ENCODE results near the gene MYDGF.

MYDGF gene

GRCh38 chr19:4638317-4638716, 31.8 kb downstream of the MYDGF start:
- Histone ChIP-seq H2BK120ac (ENCODE audit: low read depth, low read length) (no peak overlapping the region), H4K8ac (ENCODE audit: low read length) (peak overlapping the region; percentile 66), H2AFZ (ENCODE audit: low read depth, low read length) (no peak overlapping the region), H2BK15ac (ENCODE audit: low read depth, poor library complexity, severe bottlenecking) (peak overlapping the region; percentile 15), H3K36me3 (ENCODE audit: control insufficient read depth in 1 of 2, insufficient read depth in 2 of 2, low read depth in 1 of 2, low read length in 2 of 2) (peaks cover 0 to 12% of the 10 kb centered on the region in 2 experiments), H2BK12ac (ENCODE audit: low read length in 2 of 2) (peak overlapping the region in 1 of 2 experiments; percentile 3), H2BK5ac (ENCODE audit: low read depth, low read length, poor library complexity, severe bottlenecking) (no peak overlapping the region), H4K91ac (ENCODE audit: low read length) (peak overlapping the region; percentile 35), H3K18ac (ENCODE audit: low read depth in 1 of 2, low read length in 2 of 2) (no peak overlapping the region), H3K23ac (ENCODE audit: low read length in 2 of 2) (no peak overlapping the region), H3K4me2 (ENCODE audit: low read length, poor library complexity, severe bottlenecking) (no peak overlapping the region), H3K79me1 (replicated peaks; ENCODE audit: low read length, poor library complexity, severe bottlenecking) (peaks cover 35% of the 10 kb centered on the region), H3K4me1 (ENCODE audit: control insufficient read depth, insufficient read depth, low read depth, low read length) (peaks cover 44% of the 10 kb centered on the region), H3K4ac (ENCODE audit: low read depth in 1 of 2, low read length in 2 of 2) (peak overlapping the region in 1 of 2 experiments; percentile 61), H3K27me3 (ENCODE audit: control insufficient read depth in 1 of 2, insufficient read depth in 1 of 2, low read length in 2 of 2) (peaks cover 0 to 4% of the 10 kb centered on the region in 2 experiments), H3K4me3 (ENCODE audit: insufficient read depth in 1 of 2, low read depth in 1 of 2, low read length in 2 of 2) (no peak overlapping the region), H3K9me3 (ENCODE audit: control insufficient read depth, low read length) (no peaks in the 10 kb centered on the region), H3K14ac (ENCODE audit: low read length in 2 of 2) (no peak overlapping the region), H3K9ac (ENCODE audit: low read length) (peak overlapping the region; percentile 76), H2AK5ac (ENCODE audit: low read length, severe bottlenecking) (peak overlapping the region; percentile 75), H3K27ac (ENCODE audit: low read length, poor library complexity, severe bottlenecking) (no peak overlapping the region)
- DNase-seq, result no peak
- WGBS, result 84% methylated on average over 11 of the region's 11 CpGs

- peak overlapping the region in 1 of 2 experiments; percentile 76 for H3K4me3 ChIP-seq (ENCODE audit: insufficient read depth in 1 of 2, low read depth in 1 of 2, low read length in 2 of 2)
- peaks cover 0 to 10% of the 10 kb centered on the region in 2 experiments for H3K36me3 ChIP-seq (ENCODE audit: control insufficient read depth in 1 of 2, insufficient read depth in 2 of 2, low read depth in 1 of 2, low read length in 2 of 2)
- peak overlapping the region; percentile 85 for H4K8ac ChIP-seq (ENCODE audit: low read length)
- peaks cover 25% of the 10 kb centered on the region for H3K79me1 ChIP-seq (replicated peaks; ENCODE audit: low read length, poor library complexity, severe bottlenecking)
- H3K23ac ChIP-seq (ENCODE audit: low read length in 2 of 2), result no peak overlapping the region
- peak overlapping the region; percentile 53 for H2AK5ac ChIP-seq (ENCODE audit: low read length, severe bottlenecking)
- peak overlapping the region; percentile 63 to 90 for H2BK12ac ChIP-seq (ENCODE audit: low read length in 2 of 2)
- H2BK120ac ChIP-seq (ENCODE audit: low read depth, low read length), result no peak overlapping the region
- H2BK5ac ChIP-seq (ENCODE audit: low read depth, low read length, poor library complexity, severe bottlenecking), result no peak overlapping the region
- peaks cover 0 to 4% of the 10 kb centered on the region in 2 experiments for H3K27me3 ChIP-seq (ENCODE audit: control insufficient read depth in 1 of 2, insufficient read depth in 1 of 2, low read length in 2 of 2)
- H3K9me3 ChIP-seq (ENCODE audit: control insufficient read depth, low read length), result no peaks in the 10 kb centered on the region
- H2BK15ac ChIP-seq (ENCODE audit: low read depth, poor library complexity, severe bottlenecking), result peak overlapping the region; percentile 66
- H3K27ac ChIP-seq (ENCODE audit: low read length, poor library complexity, severe bottlenecking), result no peak overlapping the region
- peak overlapping the region in 1 of 2 experiments; percentile 81 for H3K4ac ChIP-seq (ENCODE audit: low read depth in 1 of 2, low read length in 2 of 2)
- peak overlapping the region; percentile 7 to 79 for H3K18ac ChIP-seq (ENCODE audit: low read depth in 1 of 2, low read length in 2 of 2)
- no peak overlapping the region for H2AFZ ChIP-seq (ENCODE audit: low read depth, low read length)
- H3K14ac ChIP-seq (ENCODE audit: low read length in 2 of 2), result no peak overlapping the region
- peak overlapping the region; percentile 82 for H4K91ac ChIP-seq (ENCODE audit: low read length)
- no peak for DNase-seq
- H3K4me2 ChIP-seq (ENCODE audit: low read length, poor library complexity, severe bottlenecking), result no peak overlapping the region
- peak overlapping the region; percentile 82 for H3K9ac ChIP-seq (ENCODE audit: low read length)
- 64% methylated on average over 8 of the region's 8 CpGs for WGBS
- peaks cover 39% of the 10 kb centered on the region for H3K4me1 ChIP-seq (ENCODE audit: control insufficient read depth, insufficient read depth, low read depth, low read length)
Measured at GRCh38 chr19:4636761-4637160, 33.4 kb downstream of the MYDGF start.

GRCh38 chr19:4636151-4636717, 33.9 kb downstream of the MYDGF start:
- Histone ChIP-seq H2AK5ac (ENCODE audit: low read length, severe bottlenecking) (no peak overlapping the region), H3K9ac (ENCODE audit: low read length) (peak overlapping the region; percentile 82), H2BK5ac (ENCODE audit: low read depth, low read length, poor library complexity, severe bottlenecking) (peak overlapping the region; percentile 77), H3K79me1 (replicated peaks; ENCODE audit: low read length, poor library complexity, severe bottlenecking) (peaks cover 20% of the 10 kb centered on the region), H3K27me3 (ENCODE audit: control insufficient read depth in 1 of 2, insufficient read depth in 1 of 2, low read length in 2 of 2) (peaks cover 0 to 4% of the 10 kb centered on the region in 2 experiments), H3K36me3 (ENCODE audit: control insufficient read depth in 1 of 2, insufficient read depth in 2 of 2, low read depth in 1 of 2, low read length in 2 of 2) (peaks cover 0 to 8% of the 10 kb centered on the region in 2 experiments), H3K4ac (ENCODE audit: low read depth in 1 of 2, low read length in 2 of 2) (peak overlapping the region; percentile 46 to 93), H2AFZ (ENCODE audit: low read depth, low read length) (peak overlapping the region; percentile 97), H3K4me2 (ENCODE audit: low read length, poor library complexity, severe bottlenecking) (peak overlapping the region; percentile 84), H4K91ac (ENCODE audit: low read length) (peak overlapping the region; percentile 82), H2BK15ac (ENCODE audit: low read depth, poor library complexity, severe bottlenecking) (peak overlapping the region; percentile 66), H3K23ac (ENCODE audit: low read length in 2 of 2) (peak overlapping the region in 1 of 2 experiments; percentile 34), H2BK12ac (ENCODE audit: low read length in 2 of 2) (peak overlapping the region; percentile 63 to 90), H3K14ac (ENCODE audit: low read length in 2 of 2) (peak overlapping the region in 1 of 2 experiments; percentile 76), H3K4me1 (ENCODE audit: control insufficient read depth, insufficient read depth, low read depth, low read length) (peaks cover 38% of the 10 kb centered on the region), H2BK120ac (ENCODE audit: low read depth, low read length) (peak overlapping the region; percentile 81), H3K4me3 (ENCODE audit: insufficient read depth in 1 of 2, low read depth in 1 of 2, low read length in 2 of 2) (peak overlapping the region; percentile 53 to 76), H4K8ac (ENCODE audit: low read length) (peak overlapping the region; percentile 99), H3K9me3 (ENCODE audit: control insufficient read depth, low read length) (no peaks in the 10 kb centered on the region), H3K18ac (ENCODE audit: low read depth in 1 of 2, low read length in 2 of 2) (peak overlapping the region; percentile 77 to 96), H3K27ac (ENCODE audit: low read length, poor library complexity, severe bottlenecking) (no peak overlapping the region)
- DNase-seq, result peak; percentile 52
- 2% methylated on average over 43 of the region's 43 CpGs for WGBS

DNA sequence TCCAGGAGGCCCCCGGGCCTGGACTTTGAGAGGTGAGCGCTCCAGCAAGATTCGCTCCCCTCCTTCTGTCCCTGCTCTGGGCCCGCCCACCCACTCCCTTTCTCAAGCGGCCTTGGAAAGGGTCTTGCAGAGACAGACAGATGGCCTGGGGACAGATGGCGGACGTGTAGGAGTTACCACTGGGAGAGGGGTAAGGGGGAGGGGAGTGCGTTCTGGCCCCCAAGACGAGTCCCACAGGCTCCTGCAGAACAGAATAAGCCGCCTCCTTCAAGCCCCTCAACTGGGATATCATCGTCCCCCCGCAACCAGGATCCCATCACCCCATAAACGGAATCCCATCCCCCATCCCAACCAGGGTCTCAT, 34.4 kb downstream of the MYDGF start:
- Histone ChIP-seq H2AFZ (ENCODE audit: low read depth, low read length) (peak overlapping the region; percentile 97), H3K27ac (ENCODE audit: low read length, poor library complexity, severe bottlenecking) (no peak overlapping the region), H3K14ac (ENCODE audit: low read length in 2 of 2) (no peak overlapping the region), H3K79me1 (replicated peaks; ENCODE audit: low read length, poor library complexity, severe bottlenecking) (peaks cover 15% of the 10 kb centered on the region), H3K4me2 (ENCODE audit: low read length, poor library complexity, severe bottlenecking) (peak overlapping the region; percentile 84), H2BK15ac (ENCODE audit: low read depth, poor library complexity, severe bottlenecking) (peak overlapping the region; percentile 64), H3K4me1 (ENCODE audit: control insufficient read depth, insufficient read depth, low read depth, low read length) (peaks cover 33% of the 10 kb centered on the region), H3K23ac (ENCODE audit: low read length in 2 of 2) (no peak overlapping the region), H3K9me3 (ENCODE audit: control insufficient read depth, low read length) (no peaks in the 10 kb centered on the region), H3K18ac (ENCODE audit: low read depth in 1 of 2, low read length in 2 of 2) (peak overlapping the region; percentile 77 to 96), H4K91ac (ENCODE audit: low read length) (peak overlapping the region; percentile 77), H2AK5ac (ENCODE audit: low read length, severe bottlenecking) (no peak overlapping the region), H3K27me3 (ENCODE audit: control insufficient read depth in 1 of 2, insufficient read depth in 1 of 2, low read length in 2 of 2) (peaks cover 0 to 4% of the 10 kb centered on the region in 2 experiments), H3K4ac (ENCODE audit: low read depth in 1 of 2, low read length in 2 of 2) (peak overlapping the region; percentile 46 to 93), H2BK12ac (ENCODE audit: low read length in 2 of 2) (peak overlapping the region; percentile 42 to 86), H4K8ac (ENCODE audit: low read length) (peak overlapping the region; percentile 99), H3K9ac (ENCODE audit: low read length) (peak overlapping the region; percentile 82), H3K36me3 (ENCODE audit: control insufficient read depth in 1 of 2, insufficient read depth in 2 of 2, low read depth in 1 of 2, low read length in 2 of 2) (peaks cover 0 to 3% of the 10 kb centered on the region in 2 experiments), H2BK120ac (ENCODE audit: low read depth, low read length) (peak overlapping the region; percentile 81), H3K4me3 (ENCODE audit: insufficient read depth in 1 of 2, low read depth in 1 of 2, low read length in 2 of 2) (peak overlapping the region; percentile 53 to 76), H2BK5ac (ENCODE audit: low read depth, low read length, poor library complexity, severe bottlenecking) (peak overlapping the region; percentile 77)
- DNase-seq, result no peak
- 29% methylated on average over 8 of the region's 13 CpGs for WGBS

All from mesenchymal stem cell (in vitro differentiated cells and primary cell).